ENCODE data around the gene SEPTIN5. TPM values are rescaled to one million over a fixed set of nuclear protein-coding genes. Genes with fewer than 3 reads are reported as not detected.
"Not testable (repeated sequence)": the region's sequence is repeated elsewhere in the genome, so short reads cannot be mapped to it uniquely, and the experiment has no call there.

The SEPTIN5 gene
- total RNA-seq, 1 donor from 2014 or later, result 103 TPM

DNA sequence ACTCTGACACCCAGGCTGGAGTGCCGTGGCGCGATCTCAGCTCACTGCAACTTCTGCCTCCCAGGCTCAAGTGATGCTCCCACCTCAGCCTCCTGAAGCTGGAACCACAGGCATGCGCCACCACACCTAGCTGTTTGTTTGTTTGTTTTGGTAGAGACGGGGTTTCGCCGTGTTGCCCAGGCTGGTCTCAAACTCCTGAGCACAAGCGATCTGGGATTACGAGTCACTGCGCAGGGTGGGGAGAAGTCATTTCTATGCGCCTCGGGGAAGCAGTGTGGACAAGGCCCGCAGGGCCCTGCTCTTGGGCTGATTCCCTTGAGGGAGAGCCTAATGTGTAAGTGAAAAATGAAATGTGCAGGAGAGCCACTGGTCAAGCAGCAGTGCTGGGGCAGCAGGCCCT is 19.6 kb upstream of the SEPTIN5 start:
- Mint-ChIP-seq H3K27ac (ENCODE audit: unreplicated experiment) (no peak overlapping the region), H3K27me3 (ENCODE audit: unreplicated experiment) (peaks cover 3% of the 10 kb centered on the region), H3K4me3 (ENCODE audit: unreplicated experiment) (no peak overlapping the region), H3K9me3 (ENCODE audit: unreplicated experiment) (no peaks in the 10 kb centered on the region), H3K36me3 (ENCODE audit: unreplicated experiment) (no peaks in the 10 kb centered on the region), H3K4me1 (ENCODE audit: unreplicated experiment) (peaks cover 17% of the 10 kb centered on the region)
- no peak for DNase-seq (ENCODE audit: extremely low spot score, unreplicated experiment)
- TF ChIP-seq CTCF (IDR thresholded peaks at IDR 0.05), result no peak

- no peaks in the 10 kb centered on the region for H3K36me3 Mint-ChIP-seq (ENCODE audit: unreplicated experiment)
- DNase-seq (ENCODE audit: extremely low spot score, unreplicated experiment), result no peak
- TF ChIP-seq CTCF (IDR thresholded peaks at IDR 0.05), result no peak
Measured at GRCh38 chr22:19696504-19697276, 17.6 kb upstream of the SEPTIN5 start.

DNA sequence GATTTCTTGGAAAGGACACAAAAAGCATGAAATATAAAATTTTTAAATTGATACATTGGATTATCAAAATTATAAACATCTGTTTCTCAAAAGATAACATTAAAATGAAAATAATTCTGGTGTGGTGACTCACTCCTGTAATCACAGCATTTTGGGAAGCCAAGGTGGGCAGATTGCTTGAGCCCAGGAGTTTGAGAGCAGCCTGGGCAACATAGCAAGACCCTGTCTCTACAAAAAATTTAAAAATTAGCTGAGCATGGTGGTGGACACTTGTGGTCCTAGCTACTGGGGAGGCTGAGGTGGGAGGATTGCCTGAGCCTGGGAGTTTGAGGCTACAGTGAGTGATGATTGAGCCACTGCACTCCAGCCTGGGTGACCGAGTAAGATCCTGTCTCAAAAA is 16.4 kb upstream of the SEPTIN5 start:
- not testable (repeated sequence) for H3K4me3 Mint-ChIP-seq (ENCODE audit: unreplicated experiment); H3K36me3 Mint-ChIP-seq (ENCODE audit: unreplicated experiment); H3K27ac Mint-ChIP-seq (ENCODE audit: unreplicated experiment)

More at GRCh38 chr22:19696504-19697276, 17.6 kb upstream of the SEPTIN5 start:
- Mint-ChIP-seq H3K4me1 (ENCODE audit: unreplicated experiment) (peaks cover 5% of the 10 kb centered on the region), H3K9me3 (ENCODE audit: unreplicated experiment) (no peaks in the 10 kb centered on the region), H3K27ac (ENCODE audit: unreplicated experiment) (no peak overlapping the region), H3K27me3 (ENCODE audit: unreplicated experiment) (no peaks in the 10 kb centered on the region), H3K4me3 (ENCODE audit: unreplicated experiment) (no peak overlapping the region)

GRCh38 chr22:19700790-19701419 is 13.4 kb upstream of the SEPTIN5 start:
- Mint-ChIP-seq H3K27me3 (ENCODE audit: unreplicated experiment) (no peaks in the 10 kb centered on the region), H3K27ac (ENCODE audit: unreplicated experiment) (no peak overlapping the region), H3K9me3 (ENCODE audit: unreplicated experiment) (no peaks in the 10 kb centered on the region), H3K4me3 (ENCODE audit: unreplicated experiment) (no peak overlapping the region), H3K36me3 (ENCODE audit: unreplicated experiment) (no peaks in the 10 kb centered on the region), H3K4me1 (ENCODE audit: unreplicated experiment) (no peaks in the 10 kb centered on the region)
- TF ChIP-seq CTCF (IDR thresholded peaks at IDR 0.05), result no peak
- no peak for DNase-seq (ENCODE audit: extremely low spot score, unreplicated experiment)

More for the DNA sequence above, 16.4 kb upstream of the SEPTIN5 start:
- not testable (repeated sequence) for DNase-seq (ENCODE audit: extremely low spot score, unreplicated experiment); H3K27me3 Mint-ChIP-seq (ENCODE audit: unreplicated experiment); H3K9me3 Mint-ChIP-seq (ENCODE audit: unreplicated experiment); H3K4me1 Mint-ChIP-seq (ENCODE audit: unreplicated experiment)

- Mint-ChIP-seq H3K27ac (ENCODE audit: unreplicated experiment) (no peak overlapping the region), H3K27me3 (ENCODE audit: unreplicated experiment) (no peaks in the 10 kb centered on the region), H3K4me1 (ENCODE audit: unreplicated experiment) (no peaks in the 10 kb centered on the region), H3K9me3 (ENCODE audit: unreplicated experiment) (no peaks in the 10 kb centered on the region), H3K4me3 (ENCODE audit: unreplicated experiment) (no peak overlapping the region), H3K36me3 (ENCODE audit: unreplicated experiment) (no peaks in the 10 kb centered on the region)
- TF ChIP-seq CTCF (IDR thresholded peaks at IDR 0.05), result no peak
- no peak for DNase-seq (ENCODE audit: extremely low spot score, unreplicated experiment)
Measured at GRCh38 chr22:19701420-19702145, 12.7 kb upstream of the SEPTIN5 start.
